Ascending aorta (tissue), 2 donors: Measurements from ENCODE around the gene CTNND2. TPM values are rescaled to one million over a fixed set of nuclear protein-coding genes. Genes with fewer than 3 reads are reported as not detected.

Experiments used
- DNase-seq, 2 donors: peaks; one replicate each; pipeline ENCODE4 v3.0.0-alpha.2; 2019; ENCODE audit warnings: low spot score in 2 of 2
- H3K27ac ChIP-seq, 2 donors: fragments of 200-600 bp; sonication (generic); one replicate each; pipeline ENCODE4 v1.5.1; 2016 to 2017; ENCODE audit warnings: mild to moderate bottlenecking in 1 of 2
- H3K27me3 ChIP-seq: fragments of 200-600 bp; sonication (generic); one replicate; pipeline ENCODE4 v1.5.1; 2017
- H3K36me3 ChIP-seq, 2 donors: fragments of 200-600 bp; sonication (generic); one replicate each; pipeline ENCODE4 v1.5.1; 2016
- H3K4me1 ChIP-seq, 2 donors: fragments of 200-600 bp; sonication (generic); one replicate each; pipeline ENCODE4 v1.5.1; 2016 to 2017; ENCODE audit warnings: mild to moderate bottlenecking in 1 of 2
- H3K4me3 ChIP-seq, 2 donors: fragments of 200-600 bp; sonication (generic); one replicate each; pipeline ENCODE4 v1.5.1; 2016 to 2017; ENCODE audit warnings: mild to moderate bottlenecking in 1 of 2
- H3K9me3 ChIP-seq, 2 donors: fragments of 200-600 bp; sonication (generic); one replicate each; pipeline ENCODE4 v1.5.1; 2016
- CTCF ChIP-seq, 3 experiments: fragments of 200-600 bp in 2 of 3; fragments of 450-650 bp in 1 of 3; sonication (generic) in 2 of 3; IDR thresholded peaks; one replicate each; pipeline ENCODE4 v1.5.1; 2016 to 2019; ENCODE audit warnings: antibody characterized with exemption in 3 of 3, mild to moderate bottlenecking in 1 of 3, moderate library complexity in 1 of 3
- intact Hi-C: fragments of 100-400 bp; cut with DNase I; formaldehyde crosslinking; loops from one replicate; pipeline ENCODE4 v1.15.1; 2023
- total RNA-seq: library from RNA; depleted of rRNA; stranded (reverse); fragments of >200 nt; gene quantifications from one replicate; pipeline ENCODE4 v1.1.0, GENCODE V29; 2016

CTNND2 gene
- total RNA-seq, 1 donor from 2014 or later, result 0.11 TPM

GRCh38 chr5:11719888-11720481 lies 184.3 kb downstream of the CTNND2 start:
- no peak for TF ChIP-seq CTCF (IDR thresholded peaks at IDR 0.05)
- no peak overlapping the region for H3K27ac ChIP-seq
- intact Hi-C loops, result no loop called here
- no peaks in the 10 kb centered on the region for H3K36me3 ChIP-seq
- H3K4me3 ChIP-seq, result no peak overlapping the region
- H3K27me3 ChIP-seq, result no peaks in the 10 kb centered on the region
- DNase-seq, result no peak
- H3K9me3 ChIP-seq, result no peaks in the 10 kb centered on the region
- H3K4me1 ChIP-seq, result no peaks in the 10 kb centered on the region

- intact Hi-C loops, result no loop called here
- H3K9me3 ChIP-seq, result no peaks in the 10 kb centered on the region
- no peak overlapping the region for H3K4me3 ChIP-seq
- DNase-seq, result no peak
- no peaks in the 10 kb centered on the region for H3K27me3 ChIP-seq
- no peak overlapping the region for H3K27ac ChIP-seq
- H3K36me3 ChIP-seq, result no peaks in the 10 kb centered on the region
- TF ChIP-seq CTCF (IDR thresholded peaks at IDR 0.05), result no peak
- no peaks in the 10 kb centered on the region for H3K4me1 ChIP-seq
These were observed 188.6 kb downstream of the CTNND2 start for GRCh38 chr5:11715461-11716196.

- no peak overlapping the region for H3K4me3 ChIP-seq
- no peak overlapping the region for H3K27ac ChIP-seq
- H3K4me1 ChIP-seq, result no peaks in the 10 kb centered on the region
- DNase-seq, result no peak
- no peaks in the 10 kb centered on the region for H3K36me3 ChIP-seq
- intact Hi-C loops, result no loop called here
- no peak for TF ChIP-seq CTCF (IDR thresholded peaks at IDR 0.05)
- H3K9me3 ChIP-seq, result no peaks in the 10 kb centered on the region
- no peaks in the 10 kb centered on the region for H3K27me3 ChIP-seq
These were observed 192.3 kb downstream of the CTNND2 start for GRCh38 chr5:11711932-11712331.

GRCh38 chr5:11709021-11709420 lies 195.2 kb downstream of the CTNND2 start:
- no peak overlapping the region for H3K27ac ChIP-seq
- H3K9me3 ChIP-seq, result no peaks in the 10 kb centered on the region
- intact Hi-C loops, result no loop called here
- no peaks in the 10 kb centered on the region for H3K4me1 ChIP-seq
- no peak overlapping the region for H3K4me3 ChIP-seq
- no peak for DNase-seq
- no peak for TF ChIP-seq CTCF (IDR thresholded peaks at IDR 0.05)
- H3K36me3 ChIP-seq, result no peaks in the 10 kb centered on the region
- no peaks in the 10 kb centered on the region for H3K27me3 ChIP-seq

- no peak for DNase-seq
- TF ChIP-seq CTCF (IDR thresholded peaks at IDR 0.05), result no peak
- Histone ChIP-seq H3K4me3 (no peak overlapping the region), H3K9me3 (no peaks in the 10 kb centered on the region), H3K27me3 (no peaks in the 10 kb centered on the region), H3K36me3 (no peaks in the 10 kb centered on the region), H3K27ac (no peak overlapping the region), H3K4me1 (no peaks in the 10 kb centered on the region)
- intact Hi-C loops, result no loop called here
These were observed 199.3 kb downstream of the CTNND2 start for GRCh38 chr5:11704916-11705315.
